ENCODE results near the gene FGF7. TPM values are rescaled to one million over a fixed set of nuclear protein-coding genes. Genes with fewer than 3 reads are reported as not detected.

Gene FGF7
- total RNA-seq, 1 experiment from 2014 or later: 0.15 TPM

DNA sequence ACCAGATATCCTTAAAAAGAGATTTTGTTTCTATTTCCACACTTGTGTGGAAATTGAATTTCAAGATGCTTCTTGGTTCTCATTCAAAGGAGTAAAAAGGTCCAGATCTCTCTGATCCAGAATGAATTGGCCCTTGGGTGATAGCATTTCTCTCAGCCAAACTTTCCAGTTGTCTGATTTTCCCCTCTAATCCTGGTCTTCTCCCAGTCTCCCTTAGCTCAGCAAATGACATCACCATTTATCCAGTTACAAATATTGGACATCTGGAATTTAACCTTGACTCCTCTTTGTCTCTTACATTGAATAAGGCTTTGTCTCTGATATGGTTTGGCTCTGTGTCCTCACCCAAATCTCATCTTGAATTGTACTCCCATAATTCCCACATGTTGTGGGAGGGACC lies 10.2 kb upstream of the FGF7 start:
- Mint-ChIP-seq H3K36me3 (no peaks in the 10 kb centered on the region), H3K4me3 (no peak overlapping the region), H3K27me3 (ENCODE audit: low read depth) (no peaks in the 10 kb centered on the region), H3K27ac (no peak overlapping the region), H3K4me1 (no peaks in the 10 kb centered on the region), H3K9me3 (peaks cover 9% of the 10 kb centered on the region)
- POLR2A ChIA-PET: no interaction called here
- DNase-seq (ENCODE audit: low spot score) (no peak), ATAC-seq (no peak)
- TF ChIP-seq NR2C2 (CRISPR knock-in tag; IDR thresholded peaks at IDR 0.05): no peak
- TF ChIP-seq, protein P1, sequence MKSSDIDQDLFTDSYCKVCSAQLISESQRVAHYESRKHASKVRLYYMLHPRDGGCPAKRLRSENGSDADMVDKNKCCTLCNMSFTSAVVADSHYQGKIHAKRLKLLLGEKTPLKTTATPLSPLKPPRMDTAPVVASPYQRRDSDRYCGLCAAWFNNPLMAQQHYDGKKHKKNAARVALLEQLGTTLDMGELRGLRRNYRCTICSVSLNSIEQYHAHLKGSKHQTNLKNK (CRISPR knock-in tag; IDR thresholded peaks at IDR 0.05): no peak
- CTCF ChIA-PET: interaction anchor here (1.3 kb wide), 1 partner anchor 10 kb away, joined by 4 read pairs; the partner anchor contains the start of gene FGF7

DNA sequence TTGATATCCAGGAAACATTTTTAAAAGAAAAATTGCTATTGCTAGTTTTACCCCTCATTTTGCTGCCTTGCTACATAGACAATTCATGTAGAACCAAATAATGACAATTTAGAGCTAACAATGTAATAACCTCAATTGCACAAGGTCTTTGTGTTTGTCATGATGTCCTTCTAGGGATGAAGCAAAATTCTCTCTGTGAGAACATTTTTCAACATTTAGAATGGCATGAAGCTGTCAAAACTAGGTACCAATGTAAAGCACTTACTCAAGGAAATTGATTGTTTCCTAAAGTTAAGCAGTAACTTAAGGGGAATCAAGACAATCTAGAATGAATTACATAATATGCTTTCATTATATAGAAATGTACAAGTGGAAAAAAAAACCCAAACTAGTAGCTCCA lies 7.9 kb upstream of the FGF7 start:
- ChIA-PET POLR2A (no interaction called here), CTCF (no interaction called here)
- TF ChIP-seq, protein P2, sequence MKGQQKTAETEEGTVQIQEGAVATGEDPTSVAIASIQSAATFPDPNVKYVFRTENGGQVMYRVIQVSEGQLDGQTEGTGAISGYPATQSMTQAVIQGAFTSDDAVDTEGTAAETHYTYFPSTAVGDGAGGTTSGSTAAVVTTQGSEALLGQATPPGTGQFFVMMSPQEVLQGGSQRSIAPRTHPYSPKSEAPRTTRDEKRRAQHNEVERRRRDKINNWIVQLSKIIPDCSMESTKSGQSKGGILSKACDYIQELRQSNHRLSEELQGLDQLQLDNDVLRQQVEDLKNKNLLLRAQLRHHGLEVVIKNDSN (CRISPR knock-in tag; IDR thresholded peaks at IDR 0.05): no peak
- TF ChIP-seq SMAD4 (CRISPR knock-in tag; IDR thresholded peaks at IDR 0.05) (no peak), ELF4 (CRISPR knock-in tag; IDR thresholded peaks at IDR 0.05; ENCODE audit: low read depth) (no peak)
- Mint-ChIP-seq H3K4me1 (no peaks in the 10 kb centered on the region), H3K36me3 (no peaks in the 10 kb centered on the region), H3K9me3 (peaks cover 9% of the 10 kb centered on the region), H3K27me3 (ENCODE audit: low read depth) (no peaks in the 10 kb centered on the region), H3K27ac (no peak overlapping the region), H3K4me3 (no peak overlapping the region)
- DNase-seq (ENCODE audit: low spot score) (no peak), ATAC-seq (no peak)

DNA sequence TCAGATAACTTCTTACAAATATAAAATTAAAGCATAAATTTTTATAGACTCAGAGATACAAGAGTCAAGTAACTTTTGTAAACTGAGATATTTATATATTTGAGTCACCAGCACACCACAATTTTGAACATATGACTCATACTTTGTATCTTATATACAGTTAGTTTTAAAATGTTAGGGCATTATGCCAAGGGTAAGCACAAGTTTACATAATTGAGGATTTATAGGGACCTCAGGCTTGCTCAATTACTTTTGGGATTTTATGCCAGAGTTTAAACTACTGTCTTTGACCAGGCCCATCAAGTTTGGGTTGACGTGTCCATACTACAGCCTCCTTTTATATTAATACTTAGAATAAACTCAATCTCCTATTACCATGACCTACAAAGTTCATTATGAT lies 7.4 kb upstream of the FGF7 start:
- DNase-seq (ENCODE audit: low spot score): no peak
- H3K27me3 Mint-ChIP-seq (ENCODE audit: low read depth): no peaks in the 10 kb centered on the region
- H3K9me3 Mint-ChIP-seq: peaks cover 9% of the 10 kb centered on the region
- ChIA-PET POLR2A (no interaction called here), CTCF (no interaction called here)
- no peak overlapping the region for H3K27ac Mint-ChIP-seq
- H3K4me3 Mint-ChIP-seq: no peak overlapping the region
- no peak for ATAC-seq
- no peaks in the 10 kb centered on the region for H3K36me3 Mint-ChIP-seq
- no peak for TF ChIP-seq ZNF671 (CRISPR knock-in tag; IDR thresholded peaks at IDR 0.05)
- no peak for TF ChIP-seq FOXP1 (CRISPR knock-in tag; IDR thresholded peaks at IDR 0.05; ENCODE audit: borderline replicate concordance)
- TF ChIP-seq, protein P3, sequence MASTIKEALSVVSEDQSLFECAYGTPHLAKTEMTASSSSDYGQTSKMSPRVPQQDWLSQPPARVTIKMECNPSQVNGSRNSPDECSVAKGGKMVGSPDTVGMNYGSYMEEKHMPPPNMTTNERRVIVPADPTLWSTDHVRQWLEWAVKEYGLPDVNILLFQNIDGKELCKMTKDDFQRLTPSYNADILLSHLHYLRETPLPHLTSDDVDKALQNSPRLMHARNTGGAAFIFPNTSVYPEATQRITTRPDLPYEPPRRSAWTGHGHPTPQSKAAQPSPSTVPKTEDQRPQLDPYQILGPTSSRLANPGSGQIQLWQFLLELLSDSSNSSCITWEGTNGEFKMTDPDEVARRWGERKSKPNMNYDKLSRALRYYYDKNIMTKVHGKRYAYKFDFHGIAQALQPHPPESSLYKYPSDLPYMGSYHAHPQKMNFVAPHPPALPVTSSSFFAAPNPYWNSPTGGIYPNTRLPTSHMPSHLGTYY (CRISPR knock-in tag; IDR thresholded peaks at IDR 0.05): no peak
- TF ChIP-seq MYBL2 (CRISPR knock-in tag; IDR thresholded peaks at IDR 0.05): no peak
- no peak for TF ChIP-seq SOX15 (CRISPR knock-in tag; IDR thresholded peaks at IDR 0.05)
- no peak for TF ChIP-seq TEAD4 (CRISPR knock-in tag; IDR thresholded peaks at IDR 0.05)
- TF ChIP-seq RORB (CRISPR knock-in tag; IDR thresholded peaks at IDR 0.05): no peak
- TF ChIP-seq, protein P4, sequence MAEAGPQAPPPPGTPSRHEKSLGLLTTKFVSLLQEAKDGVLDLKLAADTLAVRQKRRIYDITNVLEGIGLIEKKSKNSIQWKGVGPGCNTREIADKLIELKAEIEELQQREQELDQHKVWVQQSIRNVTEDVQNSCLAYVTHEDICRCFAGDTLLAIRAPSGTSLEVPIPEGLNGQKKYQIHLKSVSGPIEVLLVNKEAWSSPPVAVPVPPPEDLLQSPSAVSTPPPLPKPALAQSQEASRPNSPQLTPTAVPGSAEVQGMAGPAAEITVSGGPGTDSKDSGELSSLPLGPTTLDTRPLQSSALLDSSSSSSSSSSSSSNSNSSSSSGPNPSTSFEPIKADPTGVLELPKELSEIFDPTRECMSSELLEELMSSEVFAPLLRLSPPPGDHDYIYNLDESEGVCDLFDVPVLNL (CRISPR knock-in tag; IDR thresholded peaks at IDR 0.05; ENCODE audit: borderline replicate concordance, low read depth): no peak
- no peak for TF ChIP-seq FOXK1 (CRISPR knock-in tag; IDR thresholded peaks at IDR 0.05)
- TF ChIP-seq ZNF317 (CRISPR knock-in tag; IDR thresholded peaks at IDR 0.05; ENCODE audit: borderline replicate concordance, low read depth): no peak
- no peaks in the 10 kb centered on the region for H3K4me1 Mint-ChIP-seq

DNA sequence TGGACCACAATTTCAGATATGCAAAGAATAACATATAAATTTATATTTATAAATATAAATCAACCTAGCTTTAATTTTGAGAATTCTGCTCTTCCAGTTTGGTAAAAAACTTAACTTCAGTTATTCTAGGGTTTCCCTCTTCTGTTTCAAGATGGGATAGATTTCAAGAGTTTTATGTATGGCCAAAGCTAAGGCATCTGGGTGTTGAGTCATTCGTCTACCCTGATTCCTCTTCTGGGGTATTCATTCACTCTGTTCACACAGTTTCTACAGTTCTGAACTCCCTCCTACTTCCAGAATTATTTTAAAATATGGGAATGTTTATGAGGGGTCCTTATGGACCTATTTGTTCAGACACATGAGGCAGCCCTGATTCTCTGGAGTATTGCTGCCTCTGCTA lies 4.2 kb upstream of the FGF7 start:
- H3K27me3 Mint-ChIP-seq (ENCODE audit: low read depth): no peaks in the 10 kb centered on the region
- DNase-seq (ENCODE audit: low spot score) (no peak), ATAC-seq (no peak)
- ChIA-PET CTCF (interaction anchor here (1.1 kb wide), 1 partner anchor 183 kb away, joined by 4 read pairs; no protein-coding TSS in a partner anchor), POLR2A (no interaction called here)
- H3K4me3 Mint-ChIP-seq: no peak overlapping the region
- no peaks in the 10 kb centered on the region for H3K36me3 Mint-ChIP-seq
- H3K9me3 Mint-ChIP-seq: no peaks in the 10 kb centered on the region
- peaks cover 2% of the 10 kb centered on the region for H3K4me1 Mint-ChIP-seq
- TF ChIP-seq NR3C1 (CRISPR knock-in tag; conservative IDR thresholded peaks at IDR 0.05; ENCODE audit: low read depth) (no peak), PRRX2 (CRISPR knock-in tag; IDR thresholded peaks at IDR 0.05) (no peak), RORB (CRISPR knock-in tag; IDR thresholded peaks at IDR 0.05) (no peak), EMX1 (CRISPR knock-in tag; IDR thresholded peaks at IDR 0.05) (no peak), ZNF416 (CRISPR knock-in tag; IDR thresholded peaks at IDR 0.05) (no peak), JUN (CRISPR knock-in tag; IDR thresholded peaks at IDR 0.05) (no peak)
- TF ChIP-seq, protein P5, sequence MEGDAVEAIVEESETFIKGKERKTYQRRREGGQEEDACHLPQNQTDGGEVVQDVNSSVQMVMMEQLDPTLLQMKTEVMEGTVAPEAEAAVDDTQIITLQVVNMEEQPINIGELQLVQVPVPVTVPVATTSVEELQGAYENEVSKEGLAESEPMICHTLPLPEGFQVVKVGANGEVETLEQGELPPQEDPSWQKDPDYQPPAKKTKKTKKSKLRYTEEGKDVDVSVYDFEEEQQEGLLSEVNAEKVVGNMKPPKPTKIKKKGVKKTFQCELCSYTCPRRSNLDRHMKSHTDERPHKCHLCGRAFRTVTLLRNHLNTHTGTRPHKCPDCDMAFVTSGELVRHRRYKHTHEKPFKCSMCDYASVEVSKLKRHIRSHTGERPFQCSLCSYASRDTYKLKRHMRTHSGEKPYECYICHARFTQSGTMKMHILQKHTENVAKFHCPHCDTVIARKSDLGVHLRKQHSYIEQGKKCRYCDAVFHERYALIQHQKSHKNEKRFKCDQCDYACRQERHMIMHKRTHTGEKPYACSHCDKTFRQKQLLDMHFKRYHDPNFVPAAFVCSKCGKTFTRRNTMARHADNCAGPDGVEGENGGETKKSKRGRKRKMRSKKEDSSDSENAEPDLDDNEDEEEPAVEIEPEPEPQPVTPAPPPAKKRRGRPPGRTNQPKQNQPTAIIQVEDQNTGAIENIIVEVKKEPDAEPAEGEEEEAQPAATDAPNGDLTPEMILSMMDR (IDR thresholded peaks at IDR 0.05): no peak
- H3K27ac Mint-ChIP-seq: no peak overlapping the region

Measured in WTC11 (cell line).